H1 (cell line): Measurements from ENCODE around the gene CEACAM16. TPM values are rescaled to one million over a fixed set of nuclear protein-coding genes. Genes with fewer than 3 reads are reported as not detected.

ENCODE experiments used
- polyA plus RNA-seq, 7 experiments: library from polyadenylated mRNA; depleted of rRNA in 3 of 7; stranded (reverse) in 5 of 7; unstranded in 2 of 7; fragments of >200 nt in 5 of 7; fragments of 200-250 nt in 2 of 7; gene quantifications; 1 replicate in 5 of 7; 2 replicates in 1 of 7; 4 replicates in 1 of 7; pipeline versions ENCODE4 v1.2.1 to v1.2.3, GENCODE V29; 2011 to 2013; ENCODE audit warnings: missing spikeins in 2 of 7, mixed read lengths in 2 of 7
- total RNA-seq: library from RNA; stranded (reverse); fragmentation: NEBNext Ultra II Directional; extraction: Animal tissue kit (Norgen Biotek cat#: 25700); gene quantifications from 2 replicates; pipeline ENCODE4 v1.2.1, GENCODE V29; 2021
- TF ChIP-seq, protein P1 (sequence below): IDR thresholded peaks from 2 replicates; pipeline ENCODE4 v1.6.1; 2012; ENCODE audit warnings: inconsistent platforms

The CEACAM16 gene
- total and polyA plus RNA-seq, 2 of the 8 experiments (the other 6 are each of a cell fraction or from before 2014, with no cell fraction given), result not detected

- TF ChIP-seq, protein P1, sequence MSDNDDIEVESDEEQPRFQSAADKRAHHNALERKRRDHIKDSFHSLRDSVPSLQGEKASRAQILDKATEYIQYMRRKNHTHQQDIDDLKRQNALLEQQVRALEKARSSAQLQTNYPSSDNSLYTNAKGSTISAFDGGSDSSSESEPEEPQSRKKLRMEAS, result no peak
These were observed 45.6 kb upstream of the CEACAM16 start (continued) for GRCh38 chr19:44653343-44653742.
